GM19025 (cell line): ENCODE data around the gene NYAP2.

Source experiments
- ATAC-seq: cut with Tn5 transposase; IDR thresholded peaks from one replicate; pipeline ENCODE4 v1.9.1; 2021; ENCODE audit warnings: mild to moderate bottlenecking, low read depth, moderate library complexity; ENCODE audit not compliant: unreplicated experiment

The NYAP2 gene

DNA sequence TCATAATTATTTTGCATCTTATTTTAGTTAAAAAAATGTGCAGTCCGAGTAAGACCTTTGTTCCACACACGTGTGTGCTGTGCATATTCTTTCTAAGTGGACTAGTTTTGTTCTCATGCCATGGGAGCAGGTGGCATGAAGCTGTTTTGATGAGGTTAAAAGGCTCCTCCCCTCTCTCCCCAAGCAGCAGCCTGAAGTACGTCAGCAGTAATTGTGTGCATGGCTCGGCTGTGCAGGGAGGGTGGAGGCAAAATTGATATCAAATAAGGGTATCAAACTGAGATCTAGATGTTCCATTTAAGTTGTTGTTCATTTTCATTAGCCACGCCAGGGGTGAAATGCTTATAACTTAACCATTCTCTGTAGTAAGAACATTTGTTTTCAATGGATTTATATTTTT is at the start of gene NYAP2:
Gene NYAP2, plus strand, starts transcription at position 207 of the 400 bp plus-strand sequence. CDS start 9,171 bp downstream, outside the sequence.
- no peak for ATAC-seq

DNA sequence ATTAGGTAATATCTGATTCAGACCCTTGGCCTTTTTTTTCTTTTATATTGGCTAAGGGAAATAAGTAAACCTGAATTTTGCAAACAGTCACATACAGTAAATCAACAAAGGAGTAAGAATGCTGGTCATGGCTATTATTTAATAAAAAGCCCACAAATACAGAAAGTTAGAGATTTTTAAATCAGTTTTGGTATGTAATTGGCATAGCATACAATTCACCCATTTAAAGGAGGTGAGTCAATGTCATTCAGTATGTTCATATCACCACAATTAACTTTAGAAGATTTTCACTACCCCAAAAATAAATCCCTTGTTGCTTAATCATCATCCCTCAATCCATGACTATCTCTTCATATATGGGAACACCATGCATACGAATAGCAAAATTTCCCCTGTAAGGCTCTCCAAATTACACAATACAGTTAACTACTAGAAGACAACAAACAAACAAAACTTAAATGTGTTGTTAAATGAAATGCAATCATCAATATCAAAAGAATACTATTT is 45.9 kb upstream of the NYAP2 start:
- no peak for ATAC-seq

DNA sequence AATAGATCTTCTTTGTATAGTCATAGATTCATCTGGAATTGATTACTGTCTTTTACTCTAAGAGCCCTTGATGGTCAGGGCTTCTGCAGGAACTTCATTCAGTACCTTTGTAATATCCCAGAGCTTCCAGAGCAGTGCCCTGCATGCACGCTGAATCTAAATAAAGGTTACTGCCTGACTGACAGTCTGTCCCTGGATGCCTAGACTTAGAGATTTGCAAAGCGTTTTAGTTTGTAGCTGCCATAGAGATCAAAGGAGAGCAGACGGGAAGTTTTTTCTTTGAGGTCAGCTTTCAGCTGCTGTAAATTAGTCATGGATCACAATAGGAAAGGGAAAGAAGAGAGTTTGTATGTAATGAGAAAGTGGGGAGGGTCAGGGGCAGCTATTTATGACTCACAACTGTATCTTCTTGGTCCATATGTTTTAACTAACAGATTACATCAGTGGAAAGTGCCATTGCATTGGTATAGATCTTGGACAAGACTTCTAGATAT is 45.2 kb upstream of the NYAP2 start:
- no peak for ATAC-seq

DNA sequence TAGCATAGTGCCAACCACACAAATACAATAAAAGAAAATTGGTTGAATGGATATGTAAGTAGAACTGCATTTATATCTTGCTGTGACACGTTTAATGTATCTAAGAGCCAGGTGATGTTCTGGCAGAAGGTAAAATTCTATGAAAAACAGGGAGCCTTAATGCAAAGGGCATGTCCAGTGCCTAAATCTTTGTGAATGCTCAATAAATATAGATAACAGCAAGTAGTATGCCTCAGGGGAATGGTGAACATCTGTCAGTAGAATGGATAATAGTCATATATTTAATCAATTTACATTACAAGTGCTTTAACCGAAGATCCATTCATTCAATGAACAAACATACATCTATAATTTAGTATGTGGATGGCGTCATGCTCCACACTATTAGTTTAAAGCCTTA is 43.7 kb upstream of the NYAP2 start:
- ATAC-seq: no peak

DNA sequence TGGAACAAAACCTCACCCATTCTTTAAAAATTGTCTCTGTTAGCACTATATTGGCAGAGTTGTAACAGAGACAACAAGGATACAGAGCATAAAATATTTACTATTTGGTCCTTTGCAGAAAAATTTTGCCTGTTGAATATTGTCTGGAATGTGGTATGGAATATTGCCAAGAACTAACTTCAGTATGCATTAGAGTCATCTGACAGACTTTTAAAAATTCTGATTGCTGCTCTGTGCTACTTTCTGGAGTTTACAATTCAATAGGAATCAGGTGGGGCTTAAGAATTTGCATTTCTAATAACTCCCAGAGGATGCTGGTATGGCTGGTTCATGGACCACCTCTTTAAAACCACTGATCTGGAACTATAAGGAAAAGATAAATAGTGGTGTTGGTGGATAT is 32.8 kb upstream of the NYAP2 start:
- no peak for ATAC-seq

DNA sequence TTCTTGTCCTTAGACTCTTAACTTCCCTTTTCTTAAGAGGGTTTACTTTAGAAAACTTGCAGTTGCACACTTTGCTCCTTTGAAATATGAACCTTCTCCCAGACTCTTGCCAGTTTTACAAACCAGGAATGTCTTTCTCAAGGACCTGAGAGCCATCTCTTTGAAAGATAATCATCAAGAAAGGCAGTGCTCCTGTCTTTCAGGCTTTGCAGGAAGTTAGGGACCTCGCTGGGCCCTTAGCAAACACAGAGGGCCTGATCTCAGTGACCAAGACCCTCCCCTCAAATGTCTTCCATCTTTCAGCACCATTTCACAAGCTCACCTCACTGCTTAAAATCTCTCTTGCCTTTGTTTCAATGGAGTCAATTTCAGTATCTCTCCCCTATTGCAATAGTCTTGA is 32.0 kb upstream of the NYAP2 start:
- ATAC-seq: no peak

DNA sequence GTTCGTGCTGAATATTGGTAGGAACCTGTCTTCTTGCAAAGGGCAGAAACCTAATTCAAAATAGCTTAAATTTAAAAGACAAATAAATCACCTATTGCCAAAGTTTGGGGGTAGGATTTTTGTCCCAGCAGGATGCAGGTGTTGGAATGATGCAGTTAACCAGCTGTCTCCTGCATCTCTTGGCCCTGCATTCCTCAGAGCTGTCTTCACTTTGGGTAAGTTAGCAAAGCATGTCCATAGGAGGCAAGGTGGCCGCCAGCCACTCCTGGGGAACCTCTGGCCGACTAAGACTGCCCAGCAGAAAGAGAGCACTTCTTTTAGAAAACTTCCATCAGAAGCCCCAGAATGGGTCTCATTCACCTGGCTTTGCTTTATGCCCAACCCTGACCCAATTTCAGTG is 20.5 kb upstream of the NYAP2 start:
- no peak for ATAC-seq

DNA sequence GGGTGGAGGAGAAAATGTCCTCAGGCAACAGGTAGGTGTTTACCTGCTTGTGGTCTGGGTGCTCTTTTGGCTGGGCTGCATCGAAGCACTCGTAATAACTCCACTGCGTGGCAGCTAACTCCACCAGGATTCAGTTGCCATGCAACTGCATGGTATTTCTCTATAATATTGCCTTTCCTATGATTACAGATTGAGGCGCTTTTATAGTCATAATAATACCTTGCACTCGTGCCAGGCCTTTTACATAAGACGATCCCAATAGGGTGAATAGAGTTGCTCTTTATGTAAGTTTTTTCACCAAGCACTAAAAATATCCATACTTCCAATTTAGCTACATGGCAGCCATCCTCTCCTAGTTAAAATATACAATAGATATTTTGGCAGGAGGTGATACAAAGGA is 19.7 kb upstream of the NYAP2 start:
- ATAC-seq: no peak

DNA sequence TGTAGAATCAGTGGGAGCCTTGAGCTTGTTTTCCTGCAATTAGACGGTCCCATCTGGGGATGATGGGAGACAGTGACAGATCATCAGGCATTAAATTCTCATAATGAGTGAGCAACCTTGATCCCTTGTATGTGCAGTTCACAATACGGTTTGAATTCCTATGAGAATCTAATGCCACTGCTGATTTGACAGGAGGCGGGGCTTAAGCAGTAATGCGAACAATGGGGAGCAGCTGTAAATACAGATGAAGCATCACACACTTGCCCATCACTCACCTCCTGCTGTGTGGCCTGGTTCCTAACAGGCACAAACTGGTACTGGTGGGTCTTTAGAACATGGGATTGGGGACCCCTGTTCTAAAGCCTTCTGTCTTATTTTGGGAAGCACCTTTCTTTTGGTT is 17.9 kb upstream of the NYAP2 start:
- ATAC-seq: no peak

DNA sequence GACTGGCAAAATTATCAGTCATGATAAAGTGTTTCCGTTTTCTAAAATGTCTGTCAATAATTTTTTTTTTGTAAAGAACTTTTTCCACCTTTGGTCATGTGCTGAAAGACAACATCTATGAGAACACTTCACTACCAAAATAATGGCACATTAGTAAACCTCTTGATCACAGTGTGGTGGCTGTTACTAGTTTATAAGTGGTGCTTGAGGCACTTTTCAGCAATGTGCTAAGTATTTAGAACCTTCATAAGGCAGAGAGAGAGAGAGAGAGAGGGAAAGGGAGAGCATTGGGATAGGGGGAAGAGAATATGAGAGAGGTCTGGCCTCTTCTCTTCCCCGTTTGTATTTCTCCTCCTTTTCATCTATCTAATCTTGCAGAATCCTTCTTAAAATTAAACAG is 1.1 kb upstream of the NYAP2 start:
- ATAC-seq: no peak

DNA sequence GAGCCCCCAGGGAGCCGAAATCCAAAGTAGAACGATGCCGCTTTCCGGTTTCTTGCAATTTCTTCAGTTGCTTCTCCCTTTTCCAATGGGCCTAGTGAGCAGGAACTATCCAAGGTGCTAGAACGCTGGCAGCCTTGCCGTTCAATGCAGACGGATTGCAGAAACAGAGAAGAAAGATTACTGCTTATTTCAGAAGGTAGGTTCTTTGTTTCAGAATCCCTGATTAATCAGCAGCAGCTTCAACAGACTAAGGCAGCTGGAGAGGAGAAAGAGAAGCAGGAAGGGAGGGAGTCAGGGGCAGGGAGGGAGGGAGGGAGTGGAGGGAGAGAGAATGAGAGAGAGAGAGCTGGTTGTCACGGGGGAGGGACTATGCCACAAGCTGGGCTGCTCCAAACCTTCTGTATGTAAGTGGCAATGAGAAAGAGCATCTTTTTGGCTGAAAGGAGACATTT is 576 bp downstream of the NYAP2 start:
- no peak for ATAC-seq

DNA sequence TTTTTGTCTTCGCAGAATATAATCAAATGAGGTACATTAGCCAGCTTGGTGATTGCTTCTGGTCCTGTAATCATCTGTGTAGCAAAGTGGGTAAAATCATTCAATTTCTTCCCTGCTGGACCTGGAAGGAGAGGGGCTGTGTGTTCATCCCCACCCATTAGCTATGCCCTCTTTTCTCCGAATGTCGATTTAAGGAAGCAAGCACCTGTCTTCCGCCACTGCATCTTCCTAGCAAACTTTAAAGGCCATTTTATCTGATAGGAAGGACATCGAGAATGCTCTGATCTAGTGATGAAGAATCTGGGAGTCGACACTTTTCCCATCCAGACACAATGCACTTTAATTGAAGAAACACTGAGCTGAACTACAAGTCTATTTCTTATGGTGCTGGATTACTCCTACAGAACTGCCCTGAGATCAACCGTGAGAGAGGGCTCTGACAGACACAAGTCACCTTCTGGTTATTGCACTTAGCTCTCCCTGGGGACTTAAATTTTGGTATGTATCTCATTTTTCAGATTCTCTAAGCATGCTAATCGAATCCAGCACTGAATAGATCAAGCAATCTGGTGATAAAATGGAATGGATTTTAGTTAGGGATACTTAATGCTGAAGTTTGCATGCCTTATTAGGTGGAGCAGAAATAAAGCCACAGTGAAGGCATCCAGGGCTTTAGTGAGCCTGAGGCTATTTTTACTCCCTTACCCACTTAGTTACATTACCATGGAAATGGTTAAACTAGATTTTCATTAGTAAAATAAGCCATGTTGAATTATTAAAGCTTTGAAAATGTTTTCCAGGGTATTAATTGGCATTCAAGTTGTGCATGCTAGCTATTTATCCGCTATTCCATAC is 1.3 kb downstream of the NYAP2 start:
- ATAC-seq: no peak

DNA sequence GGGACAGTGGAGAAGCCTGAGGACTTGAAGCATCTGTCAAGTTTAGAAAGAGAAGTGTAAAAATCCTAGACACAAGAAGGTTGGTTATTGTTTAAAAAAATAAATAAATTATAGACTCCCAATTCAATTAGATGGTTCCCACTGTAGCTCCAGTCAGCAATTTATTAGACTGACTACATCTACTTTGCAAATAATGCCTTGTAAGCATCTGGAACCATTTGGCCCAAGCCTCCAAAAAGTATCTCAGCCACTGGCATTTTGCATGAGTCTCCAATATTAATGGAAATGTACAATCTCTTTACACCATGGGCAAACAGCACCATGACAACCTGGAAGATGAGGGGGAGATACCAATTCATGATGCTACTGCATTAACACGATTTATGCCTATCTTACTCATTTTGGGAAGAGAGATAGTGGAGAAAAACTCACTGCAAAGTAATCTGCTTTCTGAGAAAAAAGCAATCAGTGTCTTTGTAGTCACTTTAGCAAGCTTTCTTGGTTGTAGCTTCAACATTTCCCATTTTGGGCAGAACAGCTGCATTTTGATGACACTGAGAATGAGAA is 2.8 kb downstream of the NYAP2 start:
- ATAC-seq: no peak

DNA sequence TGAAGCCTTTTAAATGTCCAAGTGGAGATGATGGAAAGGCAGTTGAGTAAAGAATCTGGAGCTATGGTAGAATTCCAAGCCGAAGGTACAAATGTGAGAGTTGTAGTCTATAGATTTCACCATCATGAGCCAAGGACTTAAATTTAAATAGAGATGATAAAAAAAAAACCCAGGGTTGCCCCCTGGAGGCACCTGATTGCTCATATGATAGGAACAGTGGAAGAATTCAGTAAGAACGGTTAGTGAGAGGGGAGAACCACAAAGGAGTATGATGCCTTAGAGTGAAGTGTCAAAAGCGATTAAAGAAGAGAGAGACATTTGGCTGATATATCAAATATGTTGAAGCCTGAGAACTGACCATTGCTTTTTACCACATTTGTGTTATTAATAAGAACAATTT is 11.9 kb downstream of the NYAP2 start:
- ATAC-seq: no peak

DNA sequence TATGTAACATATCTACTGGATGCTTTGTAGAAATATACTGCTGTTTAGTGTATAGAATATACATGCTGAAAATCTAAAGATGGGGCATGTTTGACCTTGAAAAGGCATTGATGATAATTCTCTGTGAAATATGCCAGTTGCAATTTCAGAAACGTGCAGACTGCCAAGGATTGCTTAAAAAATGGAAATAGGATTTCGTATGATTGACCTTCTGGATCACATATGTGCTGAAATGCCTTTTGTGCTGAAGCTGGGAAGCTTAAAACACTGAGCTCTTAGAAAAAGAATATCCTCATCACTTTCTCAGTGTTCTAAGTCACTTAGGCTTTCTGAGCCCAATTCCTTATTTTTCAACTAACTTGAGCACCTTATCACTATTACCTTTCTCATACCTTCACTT is 14.3 kb downstream of the NYAP2 start:
- ATAC-seq: no peak

DNA sequence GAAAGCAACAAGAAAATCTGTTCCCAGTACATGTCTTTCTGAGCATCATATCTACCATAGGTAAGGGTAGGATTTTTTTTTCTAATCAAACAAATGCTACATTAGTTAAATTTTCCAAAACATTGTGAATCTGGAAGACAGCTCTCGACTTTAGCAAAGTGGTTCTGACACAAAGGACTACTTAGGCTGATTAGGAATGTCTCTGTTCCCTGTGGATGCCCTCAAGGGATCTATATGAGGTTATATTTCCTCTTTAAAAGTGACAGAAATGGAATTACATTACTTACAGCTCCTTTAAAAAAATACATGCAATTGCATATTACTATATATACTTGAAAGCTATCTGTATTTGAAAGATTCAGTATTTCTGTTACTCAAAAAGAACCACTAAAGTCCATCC is 15.4 kb downstream of the NYAP2 start:
- ATAC-seq: no peak

DNA sequence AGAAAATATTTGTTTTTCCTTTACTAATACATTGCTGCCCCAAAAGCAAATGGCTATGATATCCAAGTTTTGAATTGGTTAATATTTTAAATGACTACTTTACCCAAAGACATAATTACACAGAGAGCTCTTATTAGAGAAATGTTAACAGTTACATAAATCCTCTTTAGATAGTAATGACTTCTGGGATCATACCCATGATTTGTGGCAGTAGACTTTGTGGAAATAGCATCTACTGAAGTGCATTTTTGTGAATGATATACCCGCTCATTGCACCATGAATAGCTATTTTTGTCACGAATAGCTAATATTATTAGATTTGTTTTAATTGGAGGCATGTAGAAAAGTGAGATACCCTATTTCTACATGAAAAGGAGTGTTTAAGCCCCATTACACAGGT is 15.8 kb downstream of the NYAP2 start:
- no peak for ATAC-seq

DNA sequence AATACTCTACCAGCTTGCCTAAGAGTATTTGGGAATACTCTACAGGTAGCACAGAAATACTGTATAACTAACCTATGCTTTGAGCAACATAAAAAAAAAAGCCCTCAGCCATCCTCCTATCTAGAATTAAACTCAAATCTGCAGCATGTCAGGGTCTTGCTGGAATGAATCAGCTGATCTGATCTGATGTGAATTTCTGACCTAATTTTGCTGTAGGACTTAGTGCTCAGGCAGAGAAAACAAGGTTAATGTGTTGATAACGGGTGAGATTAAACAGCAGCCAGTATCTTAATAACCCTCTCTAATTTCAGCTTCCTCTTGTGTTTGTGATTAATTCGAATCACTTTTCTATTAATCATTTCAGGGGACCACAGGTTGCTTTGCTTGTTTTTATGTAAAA is 16.3 kb downstream of the NYAP2 start:
- ATAC-seq: no peak

DNA sequence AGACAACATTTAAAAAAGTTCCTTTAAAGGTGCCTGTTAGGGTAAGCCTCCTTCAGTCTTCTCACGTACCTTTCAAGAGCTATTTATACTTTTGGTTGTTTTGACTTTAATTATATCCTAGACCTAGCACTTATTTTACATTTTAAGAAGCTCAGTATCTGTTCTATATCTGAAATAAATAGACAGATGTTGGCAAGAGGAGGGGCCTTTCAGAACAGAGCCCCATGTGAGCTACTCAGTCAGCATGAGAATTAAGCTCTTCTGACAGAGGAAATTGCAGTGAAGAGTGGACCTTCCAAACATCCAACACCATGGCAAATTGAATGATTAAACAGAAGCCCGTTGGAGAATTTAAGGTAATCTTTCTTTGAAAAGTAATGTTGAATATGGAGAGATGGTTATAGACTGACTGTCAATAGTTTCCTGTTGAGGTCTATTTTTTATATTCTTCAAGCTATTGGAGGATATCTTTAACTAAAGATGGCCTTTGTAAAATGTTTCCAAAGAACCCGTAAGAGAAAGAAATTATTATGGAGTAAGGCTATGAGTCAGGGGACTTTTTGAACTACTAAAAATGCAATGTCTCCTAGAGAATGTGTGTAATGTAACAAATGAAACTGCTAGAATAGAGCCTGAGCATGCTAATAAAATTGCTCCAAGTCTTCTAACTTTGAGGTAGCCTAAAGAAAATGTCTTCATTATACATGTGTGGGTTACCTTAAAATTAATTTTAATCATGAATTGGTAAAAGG is 17.3 kb downstream of the NYAP2 start:
- no peak for ATAC-seq

DNA sequence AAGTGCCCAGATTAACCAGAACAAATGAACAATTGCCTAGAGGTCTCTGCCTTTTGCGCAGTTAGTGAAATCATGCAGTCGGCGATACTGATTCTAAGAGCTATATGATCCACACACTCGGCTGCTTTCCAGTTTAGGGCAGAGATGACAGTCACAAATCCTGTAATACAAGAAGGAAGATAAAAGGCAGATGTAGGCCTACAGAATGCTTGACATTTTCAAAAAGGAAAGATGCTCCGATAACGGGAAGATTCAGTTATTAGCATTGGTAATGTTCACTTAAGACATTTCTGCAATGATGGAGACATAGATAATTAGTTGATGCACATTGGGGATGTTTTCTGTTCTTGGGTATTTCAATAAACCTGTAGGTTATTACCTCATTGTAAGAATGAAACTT is 19.5 kb downstream of the NYAP2 start:
- no peak for ATAC-seq

DNA sequence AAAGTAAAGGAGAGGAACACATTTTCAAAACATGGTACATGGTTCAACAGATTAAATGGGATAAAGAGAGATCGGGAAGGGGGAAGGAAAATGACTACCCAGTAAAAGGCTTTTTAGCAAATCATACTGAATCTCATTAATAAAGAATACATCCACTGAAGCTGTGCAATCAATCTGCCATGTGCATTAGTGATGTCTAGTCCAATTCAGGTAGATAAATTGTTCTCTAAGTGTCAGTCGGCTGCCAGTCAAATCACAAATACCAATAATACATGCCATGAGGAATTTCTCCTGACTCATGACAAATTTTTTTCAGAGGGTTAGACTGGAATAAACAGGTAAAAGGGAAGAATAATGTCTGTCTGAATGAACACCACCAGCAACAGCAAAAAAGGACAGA is 22.6 kb downstream of the NYAP2 start:
- no peak for ATAC-seq
